Fibroblast of villous mesenchyme (primary cell): Measurements from ENCODE around the gene MUC5AC. TPM values are rescaled to one million over a fixed set of nuclear protein-coding genes. Genes with fewer than 3 reads are reported as not detected.

ENCODE experiments used
- DNase-seq: peaks from one replicate; pipeline ENCODE4 v3.0.0-alpha.2; 2010; ENCODE audit warnings: low read depth
- H3K4me3 ChIP-seq: 2 replicates; pipeline ENCODE4 v1.5.1; 2011; ENCODE audit warnings: low read depth, mild to moderate bottlenecking, low read length
- total RNA-seq: library from RNA; depleted of rRNA; stranded (reverse); fragments of >200 nt; gene quantifications from 2 replicates; pipeline ENCODE4 v1.2.3, GENCODE V29; 2012
- TF ChIP-seq, protein P1 (sequence below): IDR thresholded peaks from 2 replicates; pipeline ENCODE4 v1.5.1; 2012; ENCODE audit warnings: low read depth, mild to moderate bottlenecking, low read length; ENCODE audit not compliant: insufficient read depth

Gene MUC5AC
- total RNA-seq, 1 donor = not detected

- TF ChIP-seq, protein P1, sequence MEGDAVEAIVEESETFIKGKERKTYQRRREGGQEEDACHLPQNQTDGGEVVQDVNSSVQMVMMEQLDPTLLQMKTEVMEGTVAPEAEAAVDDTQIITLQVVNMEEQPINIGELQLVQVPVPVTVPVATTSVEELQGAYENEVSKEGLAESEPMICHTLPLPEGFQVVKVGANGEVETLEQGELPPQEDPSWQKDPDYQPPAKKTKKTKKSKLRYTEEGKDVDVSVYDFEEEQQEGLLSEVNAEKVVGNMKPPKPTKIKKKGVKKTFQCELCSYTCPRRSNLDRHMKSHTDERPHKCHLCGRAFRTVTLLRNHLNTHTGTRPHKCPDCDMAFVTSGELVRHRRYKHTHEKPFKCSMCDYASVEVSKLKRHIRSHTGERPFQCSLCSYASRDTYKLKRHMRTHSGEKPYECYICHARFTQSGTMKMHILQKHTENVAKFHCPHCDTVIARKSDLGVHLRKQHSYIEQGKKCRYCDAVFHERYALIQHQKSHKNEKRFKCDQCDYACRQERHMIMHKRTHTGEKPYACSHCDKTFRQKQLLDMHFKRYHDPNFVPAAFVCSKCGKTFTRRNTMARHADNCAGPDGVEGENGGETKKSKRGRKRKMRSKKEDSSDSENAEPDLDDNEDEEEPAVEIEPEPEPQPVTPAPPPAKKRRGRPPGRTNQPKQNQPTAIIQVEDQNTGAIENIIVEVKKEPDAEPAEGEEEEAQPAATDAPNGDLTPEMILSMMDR = no peak
- no peak overlapping the region for H3K4me3 ChIP-seq
- DNase-seq = no peak
These were observed 39.7 kb downstream of the MUC5AC start for GRCh38 chr11:1197431-1197885.

DNA sequence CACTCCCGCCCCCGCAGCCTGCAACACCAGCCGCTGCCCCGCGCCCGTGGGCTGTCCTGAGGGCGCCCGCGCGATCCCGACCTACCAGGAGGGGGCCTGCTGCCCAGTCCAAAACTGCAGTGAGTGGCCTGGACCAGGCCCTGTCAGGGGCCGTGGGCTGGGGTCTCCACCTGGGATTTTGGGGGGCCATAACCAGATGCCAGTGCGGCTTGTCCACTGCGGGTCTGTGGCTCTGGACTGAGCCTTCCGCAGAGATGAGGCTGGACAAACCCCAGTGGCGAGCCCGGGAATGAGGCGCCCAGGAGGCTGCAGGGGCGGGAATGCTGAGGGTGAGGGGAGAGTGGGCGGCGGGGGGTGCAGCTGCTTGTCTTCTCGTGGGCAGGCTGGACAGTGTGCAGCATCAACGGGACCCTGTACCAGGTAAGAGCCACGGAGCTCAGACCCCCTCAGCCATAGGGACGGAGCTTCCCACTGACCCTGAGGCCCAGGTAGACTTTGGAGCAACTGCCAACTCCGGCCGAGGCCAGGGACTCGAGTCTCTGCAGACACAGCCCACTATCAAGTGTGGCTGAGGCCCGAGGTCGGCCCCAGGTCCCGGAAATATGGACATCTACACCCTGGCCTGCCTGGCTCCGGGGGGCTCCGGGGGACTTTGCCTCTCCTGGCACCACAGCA, 40.3 kb downstream of the MUC5AC start:
- TF ChIP-seq, protein P1 = no peak
- DNase-seq = no peak
- no peak overlapping the region for H3K4me3 ChIP-seq

DNA sequence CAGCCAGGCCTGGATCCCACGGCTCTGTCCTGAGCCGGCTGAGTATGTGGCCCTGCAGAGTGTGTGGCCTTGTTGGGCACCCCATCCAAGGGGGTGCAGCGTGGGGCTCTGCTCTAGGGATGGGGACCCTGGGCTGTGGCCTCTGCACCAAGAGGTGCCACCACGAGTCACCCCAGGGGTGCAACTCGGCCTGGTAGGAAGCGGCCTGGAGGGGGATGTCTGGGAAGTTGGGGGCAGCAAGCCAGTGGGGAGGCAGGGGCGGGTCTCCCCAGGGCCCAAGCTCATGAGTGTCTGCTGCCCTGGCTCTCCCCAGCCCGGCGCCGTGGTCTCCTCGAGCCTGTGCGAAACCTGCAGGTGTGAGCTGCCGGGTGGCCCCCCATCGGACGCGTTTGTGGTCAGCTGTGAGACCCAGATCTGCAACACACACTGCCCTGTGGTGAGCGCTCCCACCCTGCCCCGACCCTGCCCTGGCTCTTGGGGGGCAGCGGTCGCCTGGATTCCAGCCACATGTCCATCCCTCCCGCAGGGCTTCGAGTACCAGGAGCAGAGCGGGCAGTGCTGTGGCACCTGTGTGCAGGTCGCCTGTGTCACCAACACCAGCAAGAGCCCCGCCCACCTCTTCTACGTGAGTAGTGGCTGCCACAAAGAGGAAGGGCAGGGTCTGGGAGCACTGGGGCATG, 40.9 kb downstream of the MUC5AC start:
- H3K4me3 ChIP-seq = no peak overlapping the region
- TF ChIP-seq, protein P1 = no peak
- DNase-seq = no peak

GRCh38 chr11:1199241-1199750, 41.5 kb downstream of the MUC5AC start:
- H3K4me3 ChIP-seq = no peak overlapping the region
- DNase-seq = no peak
- TF ChIP-seq, protein P1 = no peak

DNA sequence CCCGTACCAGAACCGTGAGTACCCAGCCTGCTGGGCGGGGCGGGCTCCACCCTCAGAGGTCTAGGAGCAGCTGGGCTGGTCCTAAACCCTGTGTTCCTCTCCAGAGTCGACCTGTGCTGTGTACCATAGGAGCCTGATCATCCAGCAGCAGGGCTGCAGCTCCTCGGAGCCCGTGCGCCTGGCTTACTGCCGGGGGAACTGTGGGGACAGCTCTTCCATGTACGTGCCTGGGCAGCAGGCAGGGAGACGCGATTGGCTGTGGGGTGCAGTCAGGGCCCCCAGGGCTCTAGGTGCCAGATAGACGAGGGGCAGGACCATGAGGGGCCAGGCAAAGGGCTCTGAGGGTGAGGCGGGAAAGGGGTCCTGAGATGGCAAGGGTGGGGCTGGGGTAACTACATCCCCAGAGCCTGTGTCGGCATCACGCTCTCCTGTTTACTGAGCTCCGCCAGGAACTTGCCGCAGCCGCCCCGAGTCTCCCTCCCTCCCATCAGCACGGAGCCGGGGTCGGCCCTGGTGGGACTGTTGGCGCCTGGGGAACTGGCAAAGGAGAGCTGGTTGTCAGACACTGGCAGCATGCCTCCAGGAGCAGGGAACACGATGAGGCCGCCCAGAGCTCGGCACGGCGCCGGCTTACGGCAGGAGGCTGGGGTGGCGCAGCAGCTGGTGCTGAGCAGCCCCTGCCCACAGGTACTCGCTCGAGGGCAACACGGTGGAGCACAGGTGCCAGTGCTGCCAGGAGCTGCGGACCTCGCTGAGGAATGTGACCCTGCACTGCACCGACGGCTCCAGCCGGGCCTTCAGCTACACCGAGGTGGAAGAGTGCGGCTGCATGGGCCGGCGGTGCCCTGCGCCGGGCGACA, 42.2 kb downstream of the MUC5AC start:
- H3K4me3 ChIP-seq = no peak overlapping the region
- TF ChIP-seq, protein P1 = no peak
- no peak for DNase-seq

DNA sequence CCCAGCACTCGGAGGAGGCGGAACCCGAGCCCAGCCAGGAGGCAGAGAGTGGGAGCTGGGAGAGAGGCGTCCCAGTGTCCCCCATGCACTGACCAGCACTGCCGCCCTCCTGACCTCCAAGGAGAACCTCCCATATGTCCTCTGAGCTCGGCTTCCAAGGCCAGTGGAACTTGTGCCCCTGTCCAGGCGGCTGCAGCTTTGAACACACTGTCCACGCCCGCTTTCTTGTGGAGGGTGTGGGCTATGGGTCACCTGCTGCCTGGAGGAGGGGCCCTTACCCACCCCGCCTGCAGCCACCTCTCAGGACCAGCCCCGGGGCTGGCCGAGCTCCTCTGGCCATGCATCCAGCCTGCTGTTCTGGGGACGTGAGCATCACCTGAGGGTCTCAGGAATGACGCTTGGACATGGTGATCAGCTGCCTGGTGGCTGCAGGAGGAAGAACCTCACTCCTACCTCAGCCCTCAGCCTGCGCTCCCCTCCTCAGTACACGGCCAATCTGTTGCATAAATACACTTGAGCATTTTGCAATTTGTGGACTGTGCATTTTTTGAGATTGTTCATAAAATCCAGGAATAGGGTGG, 42.9 kb downstream of the MUC5AC start:
- TF ChIP-seq, protein P1 = no peak
- DNase-seq = no peak
- no peak overlapping the region for H3K4me3 ChIP-seq
